GM18498 (cell line): ENCODE results near the gene STX1B.

Experiments used
- ATAC-seq: cut with Tn5 transposase; IDR thresholded peaks from one replicate; pipeline ENCODE4 v1.9.1; 2021; ENCODE audit warnings: mild to moderate bottlenecking, moderate library complexity; ENCODE audit not compliant: unreplicated experiment

The STX1B gene

GRCh38 chr16:30996985-30997724 lies 13.3 kb downstream of the STX1B start:
- peak; percentile 85 for ATAC-seq

DNA sequence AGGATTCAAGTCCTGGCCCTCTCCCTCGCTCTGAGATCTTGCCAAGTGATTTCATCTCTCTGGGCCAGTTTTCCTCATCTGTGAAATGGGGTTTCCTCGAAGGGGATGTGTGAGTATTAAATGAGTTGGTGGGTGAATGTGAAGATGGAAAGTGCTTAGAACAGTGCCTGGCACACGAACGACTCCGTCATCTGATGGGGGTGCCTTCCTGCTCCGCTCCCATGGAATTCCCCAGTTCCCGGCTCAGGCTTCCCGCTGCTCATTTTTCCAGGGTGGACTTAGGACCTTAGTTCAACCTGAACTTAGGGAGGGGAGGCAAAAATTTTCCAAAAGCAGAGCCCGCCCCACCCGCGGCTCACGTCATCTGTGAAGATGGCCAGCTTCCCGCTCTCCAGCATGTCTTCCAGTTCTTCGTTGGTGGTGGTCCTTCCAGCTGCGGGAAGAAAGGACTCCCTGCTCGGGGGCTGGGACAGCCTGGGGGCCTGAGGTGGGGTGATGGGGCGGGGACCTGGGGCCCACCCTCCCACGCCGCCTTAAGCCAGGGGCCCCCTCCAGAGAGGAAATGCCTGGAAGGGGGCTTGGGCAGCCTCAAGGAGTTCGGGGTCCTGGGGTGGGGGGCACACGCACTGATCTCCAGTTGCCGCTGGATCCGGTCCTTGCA lies 14.0 kb downstream of the STX1B start:
- no peak for ATAC-seq

- ATAC-seq = no peak
Observed at GRCh38 chr16:30995927-30996323, 14.5 kb downstream of the STX1B start.

GRCh38 chr16:30992931-30993816 lies 17.3 kb downstream of the STX1B start:
- ATAC-seq = no peak

- no peak for ATAC-seq
Observed at GRCh38 chr16:30992276-30992780, 18.1 kb downstream of the STX1B start.

GRCh38 chr16:30991052-30991451 lies 19.4 kb downstream of the STX1B start:
- ATAC-seq = no peak

DNA sequence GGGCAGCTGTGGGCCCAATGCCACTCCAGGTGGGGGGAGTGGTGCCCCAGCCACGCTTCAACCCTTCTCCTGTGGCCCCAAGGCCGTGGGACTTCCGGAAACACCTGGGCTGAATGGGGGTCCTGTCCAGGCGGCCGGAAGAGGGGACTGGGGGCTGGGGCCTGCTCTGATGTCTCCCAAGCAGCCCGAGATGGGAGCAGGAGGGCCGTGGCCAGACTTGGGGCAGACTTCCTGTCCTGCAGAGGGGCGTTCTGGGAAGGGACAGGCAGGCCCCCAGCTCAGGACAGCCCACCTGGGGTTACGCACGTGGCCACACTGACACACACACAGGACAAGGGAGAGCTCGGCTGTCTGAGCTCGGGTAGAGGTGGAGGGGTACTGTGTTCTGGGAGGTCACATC lies 20.3 kb downstream of the STX1B start:
- no peak for ATAC-seq

DNA sequence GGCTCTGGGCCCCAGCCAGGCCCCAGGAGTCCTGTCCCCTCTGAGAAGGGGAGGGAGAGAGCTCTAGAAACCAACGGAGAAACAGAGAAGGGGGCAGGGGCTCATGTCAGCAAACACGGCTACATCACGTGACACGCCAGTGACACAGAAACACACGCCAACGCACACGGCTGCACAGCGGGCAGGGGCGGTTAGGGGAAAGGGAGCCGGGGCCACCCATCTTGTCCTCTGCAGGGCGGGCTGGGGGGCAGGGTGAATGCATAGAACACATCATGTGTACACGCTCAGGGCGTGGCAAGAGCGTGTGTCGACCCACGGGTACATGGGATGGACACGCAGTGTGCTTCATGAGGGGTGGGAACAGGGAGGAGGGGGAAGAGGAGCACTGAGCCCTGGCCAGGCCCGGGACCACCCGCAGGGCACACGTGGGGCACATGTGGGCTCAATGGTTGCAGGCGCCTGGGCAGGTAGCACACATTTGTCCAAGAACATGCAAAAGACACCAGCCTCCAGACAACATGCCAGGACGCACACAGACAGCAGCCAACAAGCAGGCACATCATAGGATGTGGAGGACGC lies 20.9 kb downstream of the STX1B start:
- ATAC-seq = no peak

- no peak for ATAC-seq
Observed at GRCh38 chr16:30987581-30988190, 22.8 kb downstream of the STX1B start.

GRCh38 chr16:30986129-30986991 lies 24.1 kb downstream of the STX1B start:
- no peak for ATAC-seq

- ATAC-seq = no peak
Observed at GRCh38 chr16:30985401-30986128, 24.9 kb downstream of the STX1B start.

GRCh38 chr16:30984669-30985400 lies 25.6 kb downstream of the STX1B start, which contains the start of gene HSD3B7:
HSD3B7 (plus strand) TSS chr16:30985207; CDS start chr16:30985659, 452 bp downstream.
- no peak for ATAC-seq

- no peak for ATAC-seq
Observed at GRCh38 chr16:30983898-30984610, 26.4 kb downstream of the STX1B start.

DNA sequence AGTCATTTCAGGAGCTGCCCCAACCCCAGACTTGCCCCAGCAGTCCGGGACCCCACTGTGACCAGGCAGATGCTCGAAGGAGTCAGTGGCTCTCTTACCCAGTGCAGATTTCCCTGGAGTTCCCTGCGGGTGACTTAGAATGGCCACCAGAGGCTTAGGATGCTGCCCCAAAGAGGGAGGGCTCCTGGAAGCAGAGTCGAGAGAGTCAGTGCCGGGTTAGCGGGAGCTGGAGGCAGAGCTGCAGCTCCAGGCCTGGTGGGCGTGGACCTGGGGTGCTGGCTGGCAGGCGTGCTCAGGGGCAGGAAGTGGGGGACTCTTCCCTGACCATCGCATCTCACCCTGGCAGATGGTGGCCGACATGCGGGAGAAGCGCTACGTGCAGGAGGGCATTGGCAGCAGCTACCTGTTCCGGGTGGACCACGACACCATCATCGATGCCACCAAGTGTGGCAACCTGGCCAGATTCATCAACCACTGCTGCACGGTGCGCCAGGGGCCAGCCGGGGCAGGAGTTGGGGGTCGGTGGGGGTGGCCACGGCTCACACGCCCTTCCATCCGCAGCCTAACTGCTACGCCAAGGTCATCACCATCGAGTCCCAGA lies 27.0 kb downstream of the STX1B start:
- ATAC-seq = no peak

DNA sequence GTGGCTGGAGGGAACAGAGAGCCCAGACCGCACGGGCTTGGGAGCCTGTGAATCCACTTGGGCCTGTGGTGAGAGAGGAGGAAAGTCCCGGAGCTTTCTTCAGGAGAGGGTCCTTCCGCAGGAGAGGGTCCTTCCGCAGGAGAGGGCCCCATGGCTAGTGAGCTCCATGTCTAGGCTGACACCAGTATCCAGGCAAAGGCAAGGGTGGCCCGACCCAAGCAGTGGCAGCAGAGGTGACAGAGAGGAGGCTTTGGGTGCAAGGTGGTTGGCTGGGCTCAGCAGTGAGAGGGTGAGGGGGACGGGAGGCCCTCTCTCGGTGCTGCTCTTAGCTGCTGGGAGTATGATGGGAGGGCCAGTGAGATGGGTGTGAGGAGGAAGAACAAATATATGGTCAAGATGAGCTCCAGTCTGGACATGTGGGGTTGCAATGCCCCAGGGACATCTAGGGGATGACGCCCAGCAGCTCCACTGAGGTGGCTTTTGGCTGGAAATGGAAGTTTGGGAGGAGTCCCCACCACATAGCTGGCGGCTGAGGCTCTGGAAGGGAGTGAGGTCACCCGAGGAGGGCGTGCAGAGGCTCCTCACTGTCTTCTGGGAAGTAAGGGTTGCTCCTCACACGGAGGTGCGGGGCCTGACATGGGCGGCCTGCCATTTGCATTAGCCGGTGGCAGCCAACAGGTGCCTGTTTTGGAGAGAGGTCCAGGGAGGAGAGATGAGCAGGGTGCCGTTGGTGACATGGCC lies 27.7 kb downstream of the STX1B start:
- ATAC-seq = no peak

DNA sequence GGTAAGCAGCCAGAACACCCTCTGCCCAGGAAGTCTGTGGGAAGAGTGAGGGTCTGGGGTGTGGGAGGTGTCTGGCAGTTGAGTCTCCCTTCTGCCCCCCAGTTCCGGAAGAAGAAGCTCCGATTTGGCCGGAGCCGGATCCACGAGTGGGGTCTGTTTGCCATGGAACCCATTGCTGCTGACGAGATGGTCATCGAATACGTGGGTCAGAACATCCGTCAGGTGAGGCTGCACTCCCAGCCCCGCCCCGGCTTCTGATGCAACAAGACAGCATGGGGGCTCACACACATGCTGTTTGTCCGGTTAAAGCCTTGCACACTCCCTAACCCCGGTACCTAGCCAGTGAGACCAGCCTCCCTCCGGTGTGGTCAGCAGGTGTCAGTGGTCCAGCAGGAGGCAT lies 29.5 kb downstream of the STX1B start:
- no peak for ATAC-seq
